Stimulated activated CD8-positive, alpha-beta memory T cell treated with anti-CD3 and anti-CD28 coated beads, Interleukin-15, amount 100 ng/mL, for 4 hours (primary cell): ENCODE measurements around the gene DOCK8.

Source experiments
- DNase-seq, 2 donors: peaks; one replicate each; pipeline ENCODE4 v3.0.0-alpha.2; 2020; ENCODE audit warnings: low read depth in 2 of 2

The DOCK8 gene

GRCh38 chr9:495739-496138 lies 281.1 kb downstream of the DOCK8 start:
- DNase-seq = no peak

DNA sequence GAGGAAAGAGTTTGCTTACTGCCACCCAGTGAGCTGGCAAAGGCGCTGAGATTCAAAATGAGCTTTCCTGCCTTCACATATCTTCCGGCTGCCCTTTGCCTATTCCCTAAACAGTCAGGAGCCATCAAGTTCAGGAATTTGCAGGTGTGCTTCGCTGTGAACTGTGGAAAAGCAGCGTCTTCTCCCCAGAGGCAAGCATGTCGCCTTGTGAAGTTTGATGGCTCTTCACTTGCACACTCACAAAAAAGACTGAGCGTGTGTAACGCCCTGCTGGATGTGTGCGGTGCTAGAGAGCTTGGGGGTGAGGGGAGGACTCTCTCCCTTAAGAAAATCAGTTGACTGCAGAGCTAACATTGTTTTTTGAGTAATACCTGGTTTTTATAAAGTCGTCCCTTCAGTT lies 288.7 kb downstream of the DOCK8 start:
- no peak for DNase-seq

- peak; percentile 19 to 53 for DNase-seq
Measured at GRCh38 chr9:503881-504852, 289.5 kb downstream of the DOCK8 start, which contains the start of gene KANK1. Gene KANK1, plus strand, starts transcription at chr9:504695.

- no peak for DNase-seq
Measured at GRCh38 chr9:504921-505740, 290.5 kb downstream of the DOCK8 start.

DNA sequence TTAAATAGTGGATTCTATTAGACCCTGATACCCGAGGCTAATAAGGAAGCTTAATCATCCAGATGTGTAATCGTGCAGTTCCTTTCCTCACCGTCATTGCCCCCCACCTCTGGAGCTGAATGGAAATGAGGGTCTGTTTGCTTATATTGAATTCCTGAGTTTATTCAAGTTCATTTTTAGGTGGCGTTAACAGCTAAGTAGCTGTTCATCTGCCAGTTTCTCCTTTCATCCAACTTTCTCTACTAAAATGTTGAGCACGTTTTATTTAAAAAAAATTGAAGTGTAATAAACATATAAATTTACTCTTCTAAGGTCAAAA lies 291.0 kb downstream of the DOCK8 start:
- DNase-seq = no peak

DNA sequence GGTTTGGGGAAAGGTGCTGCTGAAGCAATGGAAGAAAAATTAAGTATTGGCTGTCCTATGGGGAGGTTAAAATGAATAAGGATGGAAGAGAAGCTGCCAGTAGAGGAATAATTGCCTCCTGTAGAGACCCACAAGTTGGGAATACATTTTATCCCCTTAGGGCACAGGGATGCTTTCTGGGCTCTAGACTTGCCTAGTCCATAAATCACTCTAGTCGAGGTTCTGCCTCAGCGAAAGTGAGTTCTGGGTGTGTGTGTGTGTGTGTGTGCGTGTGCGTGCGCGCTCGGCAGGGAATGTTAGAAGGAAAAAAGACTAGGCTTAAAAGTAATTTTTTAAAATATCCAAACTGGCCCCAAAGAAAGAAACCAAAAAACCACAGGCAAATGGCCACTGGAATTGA lies 291.6 kb downstream of the DOCK8 start:
- no peak for DNase-seq

DNA sequence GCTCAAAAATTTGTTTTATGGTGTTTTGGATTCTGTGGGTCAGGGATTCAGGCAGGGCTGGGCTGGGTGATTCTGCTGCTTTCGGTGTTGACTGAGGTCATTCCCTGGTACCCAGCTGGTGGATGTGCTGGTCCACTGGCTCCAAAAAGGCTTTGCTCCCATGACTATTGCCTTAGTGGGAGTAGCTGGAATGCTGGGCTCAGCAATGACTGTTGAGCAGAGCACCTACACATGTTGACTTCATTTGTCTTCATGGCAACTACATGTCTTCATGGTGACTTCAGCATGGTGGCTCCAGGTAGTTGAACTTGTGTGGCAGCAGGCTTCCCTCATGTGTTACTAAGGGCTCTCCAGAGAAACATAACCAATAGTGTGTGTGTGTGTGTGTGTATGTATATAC lies 297.2 kb downstream of the DOCK8 start:
- no peak for DNase-seq

- no peak for DNase-seq
Measured at GRCh38 chr9:512555-513272, 298.0 kb downstream of the DOCK8 start.
